HEK293 (cell line): Measurements from ENCODE around the gene NCAPD3.

ENCODE experiments used
- GLIS2 ChIP-seq: fragments of 450-650 bp; formaldehyde crosslinking; IDR thresholded peaks from 2 replicates; pipeline ENCODE4 v1.5.1; 2016; ENCODE audit warnings: missing biosample characterization, missing genetic modification characterization
- HOXA7 ChIP-seq: sonication (generic); formaldehyde crosslinking; IDR thresholded peaks from 2 replicates; pipeline ENCODE4 v1.8.1; 2022; ENCODE audit warnings: missing genetic modification reagents, borderline replicate concordance
- HOXC10 ChIP-seq: sonication (generic); formaldehyde crosslinking; IDR thresholded peaks from 2 replicates; pipeline ENCODE4 v1.8.1; 2023; ENCODE audit warnings: mild to moderate bottlenecking, missing genetic modification reagents
- PRDM10 ChIP-seq: fragments of 450-650 bp; formaldehyde crosslinking; IDR thresholded peaks from 2 replicates; pipeline ENCODE4 v1.5.1; 2016; ENCODE audit warnings: missing biosample characterization, missing genetic modification characterization
- PRDM4 ChIP-seq: fragments of 450-650 bp; formaldehyde crosslinking; IDR thresholded peaks from 2 replicates; pipeline ENCODE4 v1.5.1; 2017; ENCODE audit warnings: missing biosample characterization, missing genetic modification characterization
- SCRT2 ChIP-seq: fragments of 450-650 bp; formaldehyde crosslinking; IDR thresholded peaks from 2 replicates; pipeline ENCODE4 v1.5.1; 2016; ENCODE audit warnings: missing biosample characterization, missing genetic modification characterization
- ZBTB10 ChIP-seq: fragments of 450-650 bp; formaldehyde crosslinking; IDR thresholded peaks from 2 replicates; pipeline ENCODE4 v1.5.1; 2016; ENCODE audit warnings: missing biosample characterization, missing genetic modification characterization
- ZBTB26 ChIP-seq: fragments of 450-650 bp; formaldehyde crosslinking; optimal IDR thresholded peaks from 2 replicates; pipeline ENCODE3; 2016; ENCODE audit warnings: missing biosample characterization, mild to moderate bottlenecking, missing genetic modification characterization
- ZEB2 ChIP-seq: fragments of 450-650 bp; formaldehyde crosslinking; IDR thresholded peaks from 2 replicates; pipeline ENCODE4 v1.5.1; 2016; ENCODE audit warnings: missing biosample characterization, missing genetic modification characterization
- ZNF121 ChIP-seq: fragments of 450-650 bp; formaldehyde crosslinking; IDR thresholded peaks from 2 replicates; pipeline ENCODE4 v1.5.1; 2016; ENCODE audit warnings: missing biosample characterization, missing genetic modification characterization
- ZNF16 ChIP-seq: fragments of 450-650 bp; formaldehyde crosslinking; IDR thresholded peaks from 2 replicates; pipeline ENCODE4 v1.5.1; 2016; ENCODE audit warnings: low read depth, missing biosample characterization, missing genetic modification characterization
- ZNF37A ChIP-seq: fragments of 450-650 bp; IDR thresholded peaks from 2 replicates; pipeline ENCODE4 v1.5.1; 2018; ENCODE audit warnings: missing biosample characterization, missing genetic modification characterization
- ZNF426 ChIP-seq: fragments of 450-650 bp; formaldehyde crosslinking; IDR thresholded peaks from 2 replicates; pipeline ENCODE4 v1.5.1; 2017; ENCODE audit warnings: missing biosample characterization, missing genetic modification characterization, mild to moderate bottlenecking, inconsistent platforms, moderate library complexity
- ZNF449 ChIP-seq: fragments of 450-650 bp; formaldehyde crosslinking; IDR thresholded peaks from 2 replicates; pipeline ENCODE4 v1.5.1; 2017; ENCODE audit warnings: missing biosample characterization, mild to moderate bottlenecking, missing genetic modification characterization, moderate library complexity
- ZNF48 ChIP-seq: fragments of 450-650 bp; formaldehyde crosslinking; IDR thresholded peaks from 2 replicates; pipeline ENCODE4 v1.5.1; 2016; ENCODE audit warnings: missing biosample characterization, missing genetic modification characterization
- ZNF530 ChIP-seq: fragments of 450-650 bp; formaldehyde crosslinking; IDR thresholded peaks from 2 replicates; pipeline ENCODE4 v1.5.1; 2016; ENCODE audit warnings: low read depth, missing biosample characterization, missing genetic modification characterization
- ZNF560 ChIP-seq: fragments of 450-650 bp; formaldehyde crosslinking; IDR thresholded peaks from 2 replicates; pipeline ENCODE4 v1.5.1; 2017; ENCODE audit warnings: missing biosample characterization, missing genetic modification characterization, borderline replicate concordance
- ZNF580 ChIP-seq: fragments of 450-650 bp; formaldehyde crosslinking; IDR thresholded peaks from 2 replicates; pipeline ENCODE4 v1.5.1; 2016; ENCODE audit warnings: missing biosample characterization, missing genetic modification characterization
- ZNF610 ChIP-seq: fragments of 450-650 bp; formaldehyde crosslinking; IDR thresholded peaks from 2 replicates; pipeline ENCODE4 v1.5.1; 2016; ENCODE audit warnings: missing biosample characterization, missing genetic modification characterization, borderline replicate concordance
- ZNF621 ChIP-seq: fragments of 450-650 bp; formaldehyde crosslinking; IDR thresholded peaks from 2 replicates; pipeline ENCODE4 v1.5.1; 2017; ENCODE audit warnings: missing biosample characterization, missing genetic modification characterization
- ZNF639 ChIP-seq: fragments of 450-650 bp; formaldehyde crosslinking; IDR thresholded peaks from 2 replicates; pipeline ENCODE4 v1.5.1; 2016; ENCODE audit warnings: missing biosample characterization, missing genetic modification characterization
- ZNF830 ChIP-seq: fragments of 450-650 bp; IDR thresholded peaks from 2 replicates; pipeline ENCODE4 v1.5.0; 2018; ENCODE audit warnings: missing biosample characterization, missing genetic modification characterization, low read depth, mild to moderate bottlenecking, moderate library complexity
- ZNF837 ChIP-seq: fragments of 450-650 bp; formaldehyde crosslinking; IDR thresholded peaks from 2 replicates; pipeline ENCODE4 v1.5.1; 2016; ENCODE audit warnings: missing biosample characterization, missing genetic modification characterization

Gene NCAPD3

GRCh38 chr11:134223836-134224709, at the start of gene NCAPD3, which contains the start of gene VPS26B (continued):
- no peak for TF ChIP-seq PRDM4 (tag by site-specific recombination)
- TF ChIP-seq ZNF530 (tag by site-specific recombination): no peak
- TF ChIP-seq ZNF610: peak; percentile 62; the same call in 1 of the 2 replicates
- TF ChIP-seq ZNF426: no peak
- peak; percentile 47; the same call in 1 of the 2 replicates for TF ChIP-seq ZNF639 (tag by site-specific recombination)
- TF ChIP-seq ZNF560 (tag by site-specific recombination): no peak
- TF ChIP-seq SCRT2: no peak
- no peak for TF ChIP-seq ZNF48
- peak; percentile 54 for TF ChIP-seq ZEB2 (tag by site-specific recombination)
- TF ChIP-seq ZNF449 (tag by site-specific recombination): no peak
- no peak for TF ChIP-seq HOXA7
- 0 out of 2 replicates have a peak, but pooled peaks have one; percentile 83 for TF ChIP-seq ZNF580
- TF ChIP-seq ZNF121 (tag by site-specific recombination): no peak
- peak; percentile 87 for TF ChIP-seq ZBTB26 (tag by site-specific recombination)
- no peak for TF ChIP-seq ZNF837 (tag by site-specific recombination)
- no peak for TF ChIP-seq PRDM10 (tag by site-specific recombination)
- TF ChIP-seq ZBTB10 (tag by site-specific recombination): 0 out of 2 replicates have a peak, but pooled peaks have one; percentile 17
- no peak for TF ChIP-seq ZNF16 (tag by site-specific recombination)
- TF ChIP-seq ZNF37A: no peak
- TF ChIP-seq GLIS2: no peak
- TF ChIP-seq ZNF830 (tag by site-specific recombination): no peak
- no peak for TF ChIP-seq HOXC10
- TF ChIP-seq ZNF621: no peak
